ENCODE results near the gene RING1. TPM values are rescaled to one million over a fixed set of nuclear protein-coding genes. Genes with fewer than 3 reads are reported as not detected.

Gene RING1
- total RNA-seq, 1 experiment from 2014 or later: 48.3 TPM

GRCh38 chr6:33190504-33191107, 17.7 kb upstream of the RING1 start:
- Mint-ChIP-seq H3K36me3 (ENCODE audit: insufficient read depth, unreplicated experiment) (peaks cover 18% of the 10 kb centered on the region), H3K4me3 (ENCODE audit: unreplicated experiment) (no peak overlapping the region), H3K27me3 (ENCODE audit: insufficient read depth, unreplicated experiment) (no peaks in the 10 kb centered on the region), H3K9me3 (ENCODE audit: unreplicated experiment) (no peaks in the 10 kb centered on the region), H3K4me1 (ENCODE audit: insufficient read depth, unreplicated experiment) (no peaks in the 10 kb centered on the region), H3K27ac (ENCODE audit: low read depth, unreplicated experiment) (no peak overlapping the region)
- no peak for DNase-seq (ENCODE audit: unreplicated experiment)
- intact Hi-C loops (cut with micrococcal nuclease): no loop called here
- TF ChIP-seq CTCF (IDR thresholded peaks at IDR 0.05; ENCODE audit: unreplicated experiment): no peak
- BruUV-seq (replicated peaks): no TSS peak
- POLR2A ChIA-PET: interaction anchor here (0.6 to 1.7 kb wide), 2 partner anchors 10 to 74 kb away, joined by 3 to 4 read pairs; partner anchors contain the start of genes RXRB and SLC39A7
- CTCF ChIA-PET: interaction anchor here (0.7 to 1.0 kb wide), 2 partner anchors 12 to 1117 kb away, joined by 3 to 5 read pairs; no protein-coding TSS in a partner anchor

- peaks cover 26% of the 10 kb centered on the region for H3K36me3 Mint-ChIP-seq (ENCODE audit: insufficient read depth, unreplicated experiment)
- H3K4me1 Mint-ChIP-seq (ENCODE audit: insufficient read depth, unreplicated experiment): no peaks in the 10 kb centered on the region
- H3K27me3 Mint-ChIP-seq (ENCODE audit: insufficient read depth, unreplicated experiment): no peaks in the 10 kb centered on the region
- DNase-seq (ENCODE audit: unreplicated experiment): no peak
- CTCF ChIA-PET: no interaction called here
- intact Hi-C loops (cut with micrococcal nuclease): no loop called here
- no TSS peak for BruUV-seq (replicated peaks)
- no peak overlapping the region for H3K4me3 Mint-ChIP-seq (ENCODE audit: unreplicated experiment)
- no peaks in the 10 kb centered on the region for H3K9me3 Mint-ChIP-seq (ENCODE audit: unreplicated experiment)
- POLR2A ChIA-PET: interaction anchor here (0.7 to 0.8 kb wide), 2 partner anchors 28 to 69 kb away, joined by 3 read pairs; no protein-coding TSS in a partner anchor
- no peak for TF ChIP-seq CTCF (IDR thresholded peaks at IDR 0.05; ENCODE audit: unreplicated experiment)
- no peak overlapping the region for H3K27ac Mint-ChIP-seq (ENCODE audit: low read depth, unreplicated experiment)
Measured at GRCh38 chr6:33191383-33192104, 16.8 kb upstream of the RING1 start.

GRCh38 chr6:33192105-33192646, 16.1 kb upstream of the RING1 start, which contains the start of gene COL11A2:
Gene COL11A2, minus strand, starts transcription at chr6:33192467. Its CDS starts 227 bp downstream, at chr6:33192240.
- ChIA-PET POLR2A (interaction anchor here (0.7 kb wide), 1 partner anchor 28 kb away, joined by 3 read pairs; no protein-coding TSS in a partner anchor), CTCF (no interaction called here)
- no peak within 1 kb of the TSS for H3K27ac Mint-ChIP-seq (ENCODE audit: low read depth, unreplicated experiment)
- H3K27me3 Mint-ChIP-seq (ENCODE audit: insufficient read depth, unreplicated experiment): no peaks in the 10 kb centered on the region
- TF ChIP-seq CTCF (IDR thresholded peaks at IDR 0.05; ENCODE audit: unreplicated experiment): no peak
- intact Hi-C loops (cut with micrococcal nuclease): no loop called here
- H3K36me3 Mint-ChIP-seq (ENCODE audit: insufficient read depth, unreplicated experiment): peaks cover 30% of the 10 kb centered on the region
- H3K4me1 Mint-ChIP-seq (ENCODE audit: insufficient read depth, unreplicated experiment): peaks cover under 1% of the 10 kb centered on the region
- no peaks in the 10 kb centered on the region for H3K9me3 Mint-ChIP-seq (ENCODE audit: unreplicated experiment)
- BruUV-seq (replicated peaks): no TSS peak
- DNase-seq (ENCODE audit: unreplicated experiment): no peak
- no peak within 1 kb of the TSS for H3K4me3 Mint-ChIP-seq (ENCODE audit: unreplicated experiment)

All from MCF 10A (cell line).